T-helper 1 cell (primary cell): ENCODE data around the gene RBM46.
A peak's percentile ranks its signal among the peaks of the same experiment; 100 is the strongest.

Experiments used
- DNase-seq, 5 donors: peaks; one replicate each; pipeline ENCODE4 v3.0.0-alpha.2; 2012 to 2020
- total RNA-seq, 4 donors: gene quantifications; one replicate each; lab custom pipeline; 2026; lab: John Stamatoyannopoulos, UW

The RBM46 gene
- 0 to 0.15 (median 0) reads per million in 4 donors for total RNA-seq

- DNase-seq = peak in 1 of 5 donors; percentile 11
Observed at GRCh38 chr4:154781126-154781982, at the start of gene RBM46. TSS of gene RBM46 (plus strand) at chr4:154781272. CDS start at chr4:154796753, 15,481 bp downstream.

GRCh38 chr4:154731756-154732155 is 49.3 kb upstream of the RBM46 start:
- no peak for DNase-seq

- no peak for DNase-seq
Observed at GRCh38 chr4:154732669-154733068, 48.4 kb upstream of the RBM46 start.

- no peak for DNase-seq
Observed at GRCh38 chr4:154736770-154737169, 44.3 kb upstream of the RBM46 start.

GRCh38 chr4:154738426-154738825 is 42.6 kb upstream of the RBM46 start:
- no peak for DNase-seq

- DNase-seq = no peak
Observed at GRCh38 chr4:154739111-154739510, 42.0 kb upstream of the RBM46 start.

- DNase-seq = no peak
Observed at GRCh38 chr4:154740462-154740861, 40.6 kb upstream of the RBM46 start.

- no peak for DNase-seq
Observed at GRCh38 chr4:154741131-154741665, 39.9 kb upstream of the RBM46 start.

- no peak for DNase-seq
Observed at GRCh38 chr4:154741922-154742850, 38.9 kb upstream of the RBM46 start.

- DNase-seq = peak in 2 of 5 donors; percentile 21 to 50
Observed at GRCh38 chr4:154743683-154744340, 37.3 kb upstream of the RBM46 start, which contains the start of gene LRAT. TSS of gene LRAT (plus strand) at chr4:154744000. CDS start at chr4:154744327, 327 bp downstream.

GRCh38 chr4:154744341-154744926 is 36.6 kb upstream of the RBM46 start:
- no peak for DNase-seq

- no peak for DNase-seq
Observed at GRCh38 chr4:154757713-154758112, 23.4 kb upstream of the RBM46 start.

GRCh38 chr4:154760895-154761294 is 20.2 kb upstream of the RBM46 start:
- DNase-seq = no peak

GRCh38 chr4:154778264-154778663 is 2.8 kb upstream of the RBM46 start:
- DNase-seq = no peak

GRCh38 chr4:154779362-154779947 is 1.6 kb upstream of the RBM46 start:
- no peak for DNase-seq

- no peak for DNase-seq
Observed at GRCh38 chr4:154781983-154782293, 866 bp downstream of the RBM46 start.

- DNase-seq = peak in 1 of 5 donors; percentile 15
Observed at GRCh38 chr4:154807042-154807630, 26.1 kb downstream of the RBM46 start.

GRCh38 chr4:154818230-154818629 is 37.2 kb downstream of the RBM46 start:
- DNase-seq = no peak

- no peak for DNase-seq
Observed at GRCh38 chr4:154822775-154823174, 41.7 kb downstream of the RBM46 start.

- no peak for DNase-seq
Observed at GRCh38 chr4:154836030-154836429, 55.0 kb downstream of the RBM46 start.

- DNase-seq = no peak
Observed at GRCh38 chr4:154836513-154836912, 55.4 kb downstream of the RBM46 start.
